HG03575 (cell line): ENCODE data around the gene KIRREL3.

ENCODE experiments used
- ATAC-seq: cut with Tn5 transposase; IDR thresholded peaks from one replicate; pipeline ENCODE4 v1.9.1; 2021; ENCODE audit not compliant: unreplicated experiment, insufficient number of reproducible peaks, low FRiP score; ENCODE audit errors: extremely low read depth

Gene KIRREL3

GRCh38 chr11:126888115-126888712, 112.4 kb downstream of the KIRREL3 start:
- no peak for ATAC-seq

DNA sequence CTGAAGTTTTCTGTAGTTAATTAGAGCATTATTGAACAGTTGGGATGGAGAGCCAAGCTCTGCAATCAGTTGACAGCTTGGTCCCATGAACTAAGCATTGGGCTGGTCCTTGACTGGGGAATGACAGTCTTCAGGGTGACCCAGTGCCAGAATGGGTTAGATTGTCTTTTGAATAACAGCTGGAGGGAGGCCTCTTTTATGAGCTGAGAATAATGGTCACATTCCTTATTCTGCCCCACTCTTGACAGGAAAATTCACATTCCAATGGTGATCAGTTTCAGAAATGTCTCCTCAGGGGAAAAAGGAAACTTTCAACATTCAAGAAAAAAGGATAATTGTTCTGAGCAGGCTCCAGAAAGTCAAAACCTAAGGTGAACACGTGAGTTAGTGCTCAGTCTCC, 113.9 kb downstream of the KIRREL3 start:
- ATAC-seq = no peak

DNA sequence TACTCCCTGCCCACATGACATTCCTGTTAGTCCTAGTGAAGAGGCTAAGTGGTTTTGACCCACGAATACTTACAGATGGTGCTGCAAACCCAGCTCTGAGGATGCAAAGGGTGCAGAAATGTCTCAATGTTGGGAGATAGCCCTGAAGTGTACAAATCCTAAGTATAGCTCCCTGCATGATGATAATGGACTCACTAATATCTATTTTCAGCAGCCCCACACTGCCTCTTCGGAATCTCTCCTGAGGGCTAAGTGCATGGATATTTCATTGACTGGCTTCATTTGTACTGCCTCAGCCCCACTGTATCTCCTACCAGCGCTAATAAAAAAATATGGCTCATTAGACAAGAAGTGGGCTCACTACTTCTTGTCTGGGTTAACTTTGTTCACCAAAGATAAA, 114.5 kb downstream of the KIRREL3 start:
- ATAC-seq = no peak

DNA sequence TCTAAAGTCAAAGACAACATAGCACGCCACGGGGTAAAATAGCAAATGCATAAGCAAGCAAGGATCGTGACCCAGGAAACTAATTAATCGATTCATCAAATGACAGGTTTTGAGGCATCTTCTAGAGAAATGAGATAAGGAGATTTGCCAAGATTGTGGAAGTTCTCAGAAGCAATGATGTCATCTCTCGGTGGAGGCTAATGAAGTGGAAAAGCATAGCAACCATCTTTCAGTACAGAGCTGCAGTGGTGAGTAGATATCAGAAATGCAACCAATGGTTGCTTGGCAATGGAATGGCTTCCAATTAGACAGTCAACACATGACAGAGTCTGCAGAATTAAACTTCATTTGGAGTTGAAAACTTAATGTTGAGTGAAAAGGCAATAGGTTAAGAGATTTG, 116.0 kb downstream of the KIRREL3 start:
- ATAC-seq = no peak

DNA sequence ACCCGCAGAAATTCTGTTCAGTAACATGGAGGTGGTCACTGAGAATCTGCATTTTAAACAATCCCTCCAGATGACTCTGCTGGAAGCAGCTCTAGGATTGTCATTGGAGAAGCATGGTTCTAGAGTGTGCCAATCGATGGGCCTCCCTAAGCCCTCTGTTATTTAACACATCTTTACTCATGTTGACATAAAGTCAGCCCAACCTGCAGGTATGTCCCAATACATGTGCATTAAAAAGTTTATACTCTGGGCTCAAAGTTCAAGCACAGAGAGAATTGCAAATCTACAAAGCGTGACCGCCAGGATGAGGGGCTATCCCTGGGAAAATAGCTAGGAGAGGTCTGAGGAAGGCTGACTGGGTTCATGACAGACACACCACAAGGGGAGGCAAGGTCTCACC, 116.4 kb downstream of the KIRREL3 start:
- no peak for ATAC-seq

GRCh38 chr11:126880872-126881271, 119.7 kb downstream of the KIRREL3 start:
- no peak for ATAC-seq

DNA sequence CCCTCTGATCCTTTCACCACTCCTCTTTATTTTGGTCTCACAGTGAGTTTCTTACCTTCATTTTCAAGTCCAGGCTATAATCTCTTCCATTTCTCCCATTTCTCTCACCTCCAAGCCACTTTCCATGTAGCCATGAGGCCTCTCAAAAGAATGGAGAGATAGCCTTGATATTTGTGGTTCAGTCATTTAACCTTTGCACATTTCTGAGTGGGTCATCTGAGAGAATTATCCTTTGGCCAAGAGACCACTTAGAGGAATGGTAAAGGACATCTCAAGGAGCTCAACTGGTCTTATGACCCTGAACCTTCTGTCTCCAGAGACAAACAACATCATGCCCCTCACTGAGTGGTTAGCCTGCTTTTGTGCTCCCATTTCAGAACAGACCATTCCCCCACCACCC, 121.1 kb downstream of the KIRREL3 start:
- ATAC-seq = no peak

DNA sequence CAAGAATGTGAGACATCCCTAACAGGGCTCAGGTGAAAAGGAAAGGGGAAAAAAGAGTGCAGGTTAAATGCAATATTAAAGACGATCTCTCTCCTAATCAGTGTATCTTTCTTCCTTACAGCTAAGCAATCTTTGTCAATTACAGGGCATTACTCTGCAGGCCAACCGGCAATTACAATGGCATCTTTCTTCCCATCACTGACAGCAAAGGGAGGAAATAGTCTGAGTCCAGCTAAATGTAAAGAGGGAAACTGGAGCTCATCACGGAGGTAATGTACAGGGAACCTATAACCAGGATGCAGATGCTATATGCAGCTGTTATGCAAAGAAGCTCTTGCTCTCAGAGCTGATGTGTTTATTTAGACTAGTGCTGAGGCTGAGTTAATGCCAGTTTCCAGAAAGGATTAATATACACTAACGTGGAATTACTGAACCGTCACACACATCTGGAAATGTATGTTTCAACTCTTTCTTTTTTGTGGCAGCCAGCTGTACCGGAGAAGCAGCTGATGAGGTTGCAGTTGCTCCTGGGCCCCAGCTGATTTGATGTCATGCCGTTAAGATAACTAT, 121.6 kb downstream of the KIRREL3 start:
- ATAC-seq = no peak

DNA sequence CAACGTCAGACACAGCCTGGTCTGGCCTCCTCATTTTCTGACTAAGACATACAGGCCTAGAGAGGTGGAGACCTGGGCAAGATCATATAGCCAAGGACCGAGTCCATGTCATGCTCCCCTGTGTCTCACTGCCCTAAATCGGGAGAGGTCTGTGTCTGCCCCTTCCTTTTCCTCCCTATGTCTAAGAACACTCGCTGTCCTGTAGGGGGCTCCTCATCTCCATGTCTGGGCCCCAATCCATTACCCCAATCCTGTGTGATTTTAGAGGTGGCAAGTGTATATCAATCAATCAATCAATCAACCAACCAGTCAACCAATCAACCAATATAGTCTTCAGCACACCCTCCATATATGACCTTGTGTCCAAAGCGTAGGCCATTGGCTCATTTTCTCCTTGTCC, 125.7 kb downstream of the KIRREL3 start:
- no peak for ATAC-seq

DNA sequence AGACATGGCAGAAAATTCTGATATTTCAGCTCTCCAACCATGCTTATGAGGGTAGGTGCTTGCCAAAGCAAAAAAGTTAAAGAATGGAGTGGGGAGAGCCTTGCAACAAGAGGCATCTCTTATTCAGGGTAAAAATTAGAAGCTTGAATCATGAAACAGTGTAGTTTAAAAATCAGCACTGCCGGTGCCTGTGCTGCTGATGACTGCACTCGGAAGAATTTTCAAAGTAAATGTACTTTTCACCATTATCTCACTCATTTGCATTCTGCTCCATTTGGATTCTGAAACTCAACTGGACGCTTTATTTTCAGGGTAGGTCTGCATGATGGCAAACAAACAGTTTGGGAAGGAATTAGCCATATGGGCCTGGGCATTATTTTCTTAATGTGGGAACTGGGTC, 126.3 kb downstream of the KIRREL3 start:
- ATAC-seq = no peak

GRCh38 chr11:126871792-126872191, 128.8 kb downstream of the KIRREL3 start:
- no peak for ATAC-seq

- no peak for ATAC-seq
These were observed 130.5 kb downstream of the KIRREL3 start for GRCh38 chr11:126870021-126870420.

- ATAC-seq = no peak
These were observed 131.8 kb downstream of the KIRREL3 start for GRCh38 chr11:126868741-126869140.

- no peak for ATAC-seq
These were observed 135.6 kb downstream of the KIRREL3 start for GRCh38 chr11:126864934-126865333.

DNA sequence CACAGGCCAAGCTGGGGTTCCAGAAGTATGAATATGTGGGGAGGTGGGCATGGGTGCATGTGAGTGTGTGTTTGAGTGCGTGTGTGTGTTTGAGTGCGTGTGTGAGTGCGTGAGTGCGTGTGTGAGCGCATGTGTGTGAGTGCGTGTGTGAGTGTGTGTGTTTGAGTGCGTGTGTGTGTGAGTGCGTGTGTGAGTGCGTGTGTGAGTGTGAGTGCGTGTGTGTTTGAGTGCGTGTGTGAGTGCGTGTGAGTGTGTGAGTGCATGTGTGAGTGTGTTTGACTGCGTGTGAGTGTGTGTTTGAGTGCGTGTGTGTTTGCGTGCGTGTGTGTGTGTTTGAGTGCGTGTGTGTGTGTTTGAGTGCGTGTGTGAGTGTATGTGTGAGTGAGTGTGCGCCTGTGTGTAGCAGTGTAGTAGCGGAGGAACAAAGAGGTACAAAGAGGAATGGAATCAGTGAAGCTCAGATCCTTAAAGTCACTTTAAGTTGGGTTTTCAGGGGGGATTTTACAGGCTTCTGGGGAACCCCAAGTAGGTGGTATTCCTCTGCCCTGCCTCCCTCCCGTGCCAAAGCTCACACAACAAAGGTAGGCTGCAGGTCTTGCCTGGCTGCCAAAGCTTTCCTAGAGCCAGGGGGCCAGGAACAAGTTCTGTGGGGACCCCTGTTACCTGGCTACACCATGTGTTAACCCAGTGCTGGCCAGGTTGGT, 137.1 kb downstream of the KIRREL3 start:
- no peak for ATAC-seq

- no peak for ATAC-seq
These were observed 137.8 kb downstream of the KIRREL3 start for GRCh38 chr11:126862664-126863243.

GRCh38 chr11:126861796-126862459, 138.6 kb downstream of the KIRREL3 start:
- ATAC-seq = no peak

DNA sequence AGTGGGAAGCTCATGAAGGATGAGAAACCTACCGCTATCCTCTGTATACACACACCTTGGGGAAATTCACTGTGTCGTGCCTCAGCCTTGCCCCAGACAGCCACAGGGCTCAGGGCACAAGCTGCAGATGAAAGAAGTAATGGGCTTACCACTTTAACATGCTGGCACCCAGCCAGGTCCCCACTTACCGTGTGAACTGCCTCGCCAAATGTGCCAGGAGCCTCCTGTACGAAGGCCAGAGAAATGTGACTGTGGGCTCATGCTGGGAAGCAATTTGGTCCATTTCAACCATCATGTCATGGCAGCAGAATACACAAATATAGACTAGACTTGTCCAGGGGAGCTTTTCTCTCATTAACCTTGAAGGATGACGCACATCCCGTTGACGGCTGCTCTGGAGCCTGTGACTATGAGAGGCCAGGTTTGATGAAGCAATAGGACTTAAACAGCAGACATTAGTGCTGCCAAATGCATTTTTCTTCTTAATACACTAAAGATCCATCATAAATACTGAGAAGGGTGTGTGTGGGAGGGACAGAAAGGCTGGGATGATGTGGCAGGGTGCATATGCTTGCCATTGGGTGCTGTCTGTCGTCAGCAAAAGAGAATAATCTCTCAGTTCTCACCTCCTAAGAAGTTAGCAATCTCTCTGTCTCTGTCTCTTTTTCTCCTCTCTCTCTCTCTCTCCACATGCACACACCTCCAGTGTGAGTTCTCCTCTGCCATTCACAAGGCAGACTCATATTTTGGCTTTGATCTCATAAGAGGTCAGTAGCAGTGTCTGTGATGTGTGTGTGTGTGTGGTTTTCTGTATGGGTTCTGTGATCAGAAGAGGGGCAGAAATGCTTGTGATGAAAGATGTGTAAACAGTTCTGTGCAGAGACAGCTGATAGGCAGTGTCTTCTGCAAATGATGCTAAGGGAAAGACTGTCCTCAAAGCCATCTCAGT, 142.4 kb downstream of the KIRREL3 start:
- no peak for ATAC-seq

DNA sequence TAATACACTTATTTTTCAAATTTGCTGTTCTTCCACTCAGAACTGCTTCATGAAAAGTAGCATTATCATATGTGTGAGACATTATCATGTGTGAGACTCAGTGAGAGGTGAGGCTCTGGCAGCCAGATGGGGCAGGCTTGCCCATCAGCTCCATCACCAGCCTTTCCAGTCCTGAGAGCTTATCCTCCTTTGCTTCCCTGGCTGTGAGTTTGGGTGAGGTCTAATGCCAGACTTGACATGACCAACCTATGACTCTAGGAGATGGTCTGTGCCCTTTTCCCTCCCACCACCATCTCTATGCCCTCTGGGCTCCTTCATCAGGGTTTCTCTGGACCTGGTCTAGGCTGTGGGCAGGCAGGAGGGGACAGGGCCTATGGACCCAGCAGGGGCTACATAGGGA, 145.0 kb downstream of the KIRREL3 start:
- no peak for ATAC-seq
